HepG2 (cell line): Measurements from ENCODE around the gene GABBR2.

ENCODE experiments used
- MAZ ChIP-seq, 2 experiments: sonication (generic) in 1 of 2; formaldehyde crosslinking in 1 of 2; IDR thresholded peaks; 2 replicates each; pipeline versions ENCODE4 v1.5.0 to v1.6.1; 2012 to 2020; ENCODE audit warnings: low read depth in 2 of 2, mild to moderate bottlenecking in 2 of 2, borderline replicate concordance in 1 of 2, improper control_type of control experiment in 1 of 2, low read length in 1 of 2, missing genetic modification reagents in 1 of 2, moderate library complexity in 1 of 2
- MYC ChIP-seq: sonication (generic); formaldehyde crosslinking; IDR thresholded peaks from 2 replicates; pipeline ENCODE4 v1.9.0; 2021; ENCODE audit warnings: missing genetic modification reagents, borderline replicate concordance
- TCF12 ChIP-seq, 2 experiments: fragments of 450-650 bp in 1 of 2; sonication (generic) in 1 of 2; formaldehyde crosslinking in 1 of 2; IDR thresholded peaks; 2 replicates each; pipeline versions ENCODE4 v1.6.1 to v1.8.0; 2017 to 2022; ENCODE audit warnings: antibody characterized with exemption in 1 of 2, mild to moderate bottlenecking in 1 of 2, missing genetic modification reagents in 1 of 2, moderate library complexity in 1 of 2
- ZNF253 ChIP-seq: sonication (generic); formaldehyde crosslinking; IDR thresholded peaks from 2 replicates; pipeline ENCODE4 v1.8.0; 2022; ENCODE audit warnings: mild to moderate bottlenecking, missing genetic modification reagents, borderline replicate concordance
- ZNF547 ChIP-seq: sonication (generic); formaldehyde crosslinking; IDR thresholded peaks from 2 replicates; pipeline ENCODE4 v1.5.1; 2020; ENCODE audit warnings: mild to moderate bottlenecking, missing genetic modification reagents
- TF ChIP-seq, protein P1 (sequence below): sonication (generic); formaldehyde crosslinking; IDR thresholded peaks from 2 replicates; pipeline ENCODE4 v1.8.0; 2022; ENCODE audit warnings: missing genetic modification reagents, mild to moderate bottlenecking, moderate library complexity, borderline replicate concordance
- TF ChIP-seq, protein P2 (sequence below): sonication (generic); formaldehyde crosslinking; IDR thresholded peaks from 2 replicates; pipeline ENCODE4 v1.8.1; 2022; ENCODE audit warnings: low read depth, mild to moderate bottlenecking, missing genetic modification reagents
- TF ChIP-seq, protein P3 (sequence below): sonication (generic); formaldehyde crosslinking; IDR thresholded peaks from 2 replicates; pipeline ENCODE4 v1.4.0; 2020; ENCODE audit warnings: missing genetic modification reagents
- TF ChIP-seq, protein P4 (sequence below): sonication (generic); formaldehyde crosslinking; IDR thresholded peaks from 2 replicates; pipeline ENCODE4 v1.4.0; 2020; ENCODE audit warnings: missing genetic modification reagents

DNA sequence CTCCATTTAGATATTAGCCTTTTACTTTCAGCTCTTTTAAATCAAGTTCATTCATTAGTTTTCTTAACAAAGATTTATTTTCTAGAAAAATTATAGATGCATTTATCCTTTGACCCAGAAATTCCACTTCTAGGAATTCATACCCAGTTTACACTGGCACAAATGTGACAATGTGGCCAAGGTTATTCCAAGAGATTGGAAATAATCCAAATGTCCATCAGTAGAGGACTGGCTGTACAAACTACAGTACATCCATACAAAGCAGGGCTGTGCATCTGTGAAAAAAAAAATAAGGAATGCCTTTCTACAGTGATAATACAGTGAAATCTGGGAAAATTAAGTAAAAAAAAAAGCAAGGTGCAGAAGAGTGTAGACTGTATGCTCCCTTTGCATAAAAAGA, 149.2 kb downstream of the GABBR2 start:
- TF ChIP-seq ZNF547 = no peak
- TF ChIP-seq, protein P1, sequence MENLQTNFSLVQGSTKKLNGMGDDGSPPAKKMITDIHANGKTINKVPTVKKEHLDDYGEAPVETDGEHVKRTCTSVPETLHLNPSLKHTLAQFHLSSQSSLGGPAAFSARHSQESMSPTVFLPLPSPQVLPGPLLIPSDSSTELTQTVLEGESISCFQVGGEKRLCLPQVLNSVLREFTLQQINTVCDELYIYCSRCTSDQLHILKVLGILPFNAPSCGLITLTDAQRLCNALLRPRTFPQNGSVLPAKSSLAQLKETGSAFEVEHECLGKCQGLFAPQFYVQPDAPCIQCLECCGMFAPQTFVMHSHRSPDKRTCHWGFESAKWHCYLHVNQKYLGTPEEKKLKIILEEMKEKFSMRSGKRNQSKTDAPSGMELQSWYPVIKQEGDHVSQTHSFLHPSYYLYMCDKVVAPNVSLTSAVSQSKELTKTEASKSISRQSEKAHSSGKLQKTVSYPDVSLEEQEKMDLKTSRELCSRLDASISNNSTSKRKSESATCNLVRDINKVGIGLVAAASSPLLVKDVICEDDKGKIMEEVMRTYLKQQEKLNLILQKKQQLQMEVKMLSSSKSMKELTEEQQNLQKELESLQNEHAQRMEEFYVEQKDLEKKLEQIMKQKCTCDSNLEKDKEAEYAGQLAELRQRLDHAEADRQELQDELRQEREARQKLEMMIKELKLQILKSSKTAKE = no peak
- TF ChIP-seq, protein P2, sequence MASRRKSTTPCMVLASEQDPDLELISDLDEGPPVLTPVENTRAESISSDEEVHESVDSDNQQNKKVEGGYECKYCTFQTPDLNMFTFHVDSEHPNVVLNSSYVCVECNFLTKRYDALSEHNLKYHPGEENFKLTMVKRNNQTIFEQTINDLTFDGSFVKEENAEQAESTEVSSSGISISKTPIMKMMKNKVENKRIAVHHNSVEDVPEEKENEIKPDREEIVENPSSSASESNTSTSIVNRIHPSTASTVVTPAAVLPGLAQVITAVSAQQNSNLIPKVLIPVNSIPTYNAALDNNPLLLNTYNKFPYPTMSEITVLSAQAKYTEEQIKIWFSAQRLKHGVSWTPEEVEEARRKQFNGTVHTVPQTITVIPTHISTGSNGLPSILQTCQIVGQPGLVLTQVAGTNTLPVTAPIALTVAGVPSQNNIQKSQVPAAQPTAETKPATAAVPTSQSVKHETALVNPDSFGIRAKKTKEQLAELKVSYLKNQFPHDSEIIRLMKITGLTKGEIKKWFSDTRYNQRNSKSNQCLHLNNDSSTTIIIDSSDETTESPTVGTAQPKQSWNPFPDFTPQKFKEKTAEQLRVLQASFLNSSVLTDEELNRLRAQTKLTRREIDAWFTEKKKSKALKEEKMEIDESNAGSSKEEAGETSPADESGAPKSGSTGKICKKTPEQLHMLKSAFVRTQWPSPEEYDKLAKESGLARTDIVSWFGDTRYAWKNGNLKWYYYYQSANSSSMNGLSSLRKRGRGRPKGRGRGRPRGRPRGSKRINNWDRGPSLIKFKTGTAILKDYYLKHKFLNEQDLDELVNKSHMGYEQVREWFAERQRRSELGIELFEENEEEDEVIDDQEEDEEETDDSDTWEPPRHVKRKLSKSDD (CRISPR knock-in tag) = no peak
- no peak for TF ChIP-seq TCF12 (IDR thresholded peaks at IDR 0.05)
- TF ChIP-seq TCF12 (CRISPR knock-in tag; IDR thresholded peaks at IDR 0.05) = no peak
- no peak for TF ChIP-seq MYC (CRISPR knock-in tag)
- TF ChIP-seq, protein P3, sequence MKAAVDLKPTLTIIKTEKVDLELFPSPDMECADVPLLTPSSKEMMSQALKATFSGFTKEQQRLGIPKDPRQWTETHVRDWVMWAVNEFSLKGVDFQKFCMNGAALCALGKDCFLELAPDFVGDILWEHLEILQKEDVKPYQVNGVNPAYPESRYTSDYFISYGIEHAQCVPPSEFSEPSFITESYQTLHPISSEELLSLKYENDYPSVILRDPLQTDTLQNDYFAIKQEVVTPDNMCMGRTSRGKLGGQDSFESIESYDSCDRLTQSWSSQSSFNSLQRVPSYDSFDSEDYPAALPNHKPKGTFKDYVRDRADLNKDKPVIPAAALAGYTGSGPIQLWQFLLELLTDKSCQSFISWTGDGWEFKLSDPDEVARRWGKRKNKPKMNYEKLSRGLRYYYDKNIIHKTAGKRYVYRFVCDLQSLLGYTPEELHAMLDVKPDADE (CRISPR knock-in tag) = no peak
- TF ChIP-seq, protein P4, sequence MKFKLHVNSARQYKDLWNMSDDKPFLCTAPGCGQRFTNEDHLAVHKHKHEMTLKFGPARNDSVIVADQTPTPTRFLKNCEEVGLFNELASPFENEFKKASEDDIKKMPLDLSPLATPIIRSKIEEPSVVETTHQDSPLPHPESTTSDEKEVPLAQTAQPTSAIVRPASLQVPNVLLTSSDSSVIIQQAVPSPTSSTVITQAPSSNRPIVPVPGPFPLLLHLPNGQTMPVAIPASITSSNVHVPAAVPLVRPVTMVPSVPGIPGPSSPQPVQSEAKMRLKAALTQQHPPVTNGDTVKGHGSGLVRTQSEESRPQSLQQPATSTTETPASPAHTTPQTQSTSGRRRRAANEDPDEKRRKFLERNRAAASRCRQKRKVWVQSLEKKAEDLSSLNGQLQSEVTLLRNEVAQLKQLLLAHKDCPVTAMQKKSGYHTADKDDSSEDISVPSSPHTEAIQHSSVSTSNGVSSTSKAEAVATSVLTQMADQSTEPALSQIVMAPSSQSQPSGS (CRISPR knock-in tag) = no peak
- no peak for TF ChIP-seq ZNF253 (CRISPR knock-in tag)
- TF ChIP-seq MAZ (IDR thresholded peaks at IDR 0.05; ENCODE audit: borderline replicate concordance, low read depth, low read length) = no peak
- TF ChIP-seq MAZ (CRISPR knock-in tag; IDR thresholded peaks at IDR 0.05; ENCODE audit: low read depth) = no peak
